ENCODE data around the gene PLIN5.

PLIN5 gene

GRCh38 chr19:4521170-4521887, 13.7 kb downstream of the PLIN5 start:
- DNase-seq = no peak

DNA sequence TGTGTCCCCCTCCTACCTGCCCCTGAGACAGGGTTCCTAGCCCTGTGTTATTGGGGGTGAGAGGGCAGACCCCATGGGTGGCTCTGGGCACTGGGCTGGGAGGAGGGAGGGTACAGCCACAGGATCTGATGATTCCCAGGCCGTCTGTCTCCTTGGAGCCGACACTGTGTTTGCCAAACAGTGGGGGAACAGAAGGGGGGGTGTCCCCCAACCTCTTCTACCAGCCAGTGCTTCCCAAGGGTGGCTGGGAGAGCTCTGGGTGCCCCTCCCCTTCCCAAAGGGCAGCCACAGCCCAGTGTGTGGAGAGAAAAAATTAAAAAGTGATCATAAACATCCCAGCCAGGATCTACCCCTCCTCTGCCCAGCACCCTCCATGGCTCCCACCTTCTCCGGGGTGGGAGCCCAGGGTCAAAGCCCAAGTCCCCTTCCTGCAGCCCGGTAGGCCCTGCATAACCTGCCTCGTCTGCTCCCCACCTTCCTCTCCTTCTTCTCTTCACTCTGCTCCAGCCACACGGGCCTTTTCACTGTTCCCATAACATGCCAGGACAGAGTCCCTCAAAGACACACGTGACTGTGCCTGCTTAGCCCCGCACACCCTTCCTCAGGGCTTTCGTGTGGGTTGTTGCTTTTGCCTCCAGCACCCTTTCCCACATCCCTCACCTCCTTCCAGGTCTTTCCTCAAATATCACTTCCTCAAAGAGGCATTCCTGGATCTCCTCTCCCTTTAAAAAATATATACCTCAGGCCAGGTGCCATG, 15.3 kb downstream of the PLIN5 start:
- no peak for DNase-seq

- DNase-seq = no peak
Measured at GRCh38 chr19:4519172-4519496, 15.9 kb downstream of the PLIN5 start.

DNA sequence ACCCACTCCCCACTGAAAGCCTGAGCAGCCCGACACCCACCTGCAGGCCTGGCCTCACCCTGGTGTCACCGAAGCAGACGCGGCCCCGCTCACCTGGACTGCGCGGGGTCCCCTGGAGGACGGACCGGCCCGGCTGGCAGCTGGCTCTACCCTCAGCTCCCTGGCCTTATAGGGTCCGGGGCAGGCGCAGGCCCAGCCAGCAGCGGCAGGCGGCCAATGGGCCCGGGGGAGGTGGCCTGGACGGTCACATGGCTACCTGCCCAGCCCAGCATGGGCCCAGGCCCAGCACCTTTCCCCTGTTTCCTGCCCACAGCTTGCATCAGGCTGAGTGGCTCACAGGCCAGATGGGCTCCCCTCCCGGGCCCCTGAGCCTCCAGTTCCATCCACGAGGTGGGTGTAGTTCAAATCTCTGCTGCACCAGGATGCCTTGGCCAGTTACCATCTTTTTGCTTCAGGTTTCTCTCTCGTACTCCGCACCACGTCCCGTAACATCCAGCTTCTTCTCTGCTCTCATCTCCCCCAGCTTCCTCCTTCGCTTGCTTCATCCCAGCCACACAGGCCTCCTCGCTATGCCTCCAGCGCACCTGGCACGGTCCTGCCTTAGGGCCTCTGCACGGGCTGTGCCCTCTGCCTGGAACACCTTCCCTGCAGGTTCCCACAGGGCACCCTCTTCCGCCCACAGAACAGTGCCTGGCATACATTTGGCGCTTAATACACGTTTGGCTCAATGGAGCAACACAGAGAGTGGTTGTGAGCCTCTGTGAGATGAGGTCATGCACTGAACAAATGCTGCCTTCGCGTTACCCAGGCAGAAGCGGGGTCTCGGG, 16.5 kb downstream of the PLIN5 start, which contains the start of gene PLIN4:
Gene PLIN4, minus strand, starts transcription at position 142 of the 827 bp plus-strand sequence. CDS start 214 bp downstream, outside the sequence.
- DNase-seq = no peak

- DNase-seq = no peak
Measured at GRCh38 chr19:4517451-4518057, 17.5 kb downstream of the PLIN5 start.

- DNase-seq = no peak
Measured at GRCh38 chr19:4516939-4517300, 18.1 kb downstream of the PLIN5 start.

GRCh38 chr19:4516199-4516938, 18.7 kb downstream of the PLIN5 start:
- no peak for DNase-seq

- no peak for DNase-seq
Measured at GRCh38 chr19:4515732-4516131, 19.3 kb downstream of the PLIN5 start.

GRCh38 chr19:4513248-4513647, 21.8 kb downstream of the PLIN5 start:
- no peak for DNase-seq

DNA sequence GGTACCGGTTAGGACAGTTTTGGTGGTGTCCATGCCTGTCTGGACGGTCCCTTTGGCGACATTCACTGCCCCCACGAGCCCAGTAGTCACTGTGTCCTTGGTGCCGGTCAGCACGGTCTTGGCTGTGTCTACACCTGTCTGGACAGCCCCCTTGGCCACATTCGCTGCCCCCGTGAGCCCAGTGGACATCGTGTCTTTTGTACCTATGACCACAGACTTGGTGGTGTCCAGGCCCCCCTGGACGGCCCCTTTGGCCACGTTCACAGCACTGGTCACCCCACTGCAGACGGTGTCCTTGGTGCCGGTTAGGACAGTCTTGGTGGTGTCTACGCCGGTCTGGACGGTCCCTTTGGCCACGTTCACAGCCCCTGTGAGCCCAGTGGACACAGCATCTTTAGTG, 23.0 kb downstream of the PLIN5 start:
- DNase-seq = no peak

GRCh38 chr19:4511300-4512054, 23.5 kb downstream of the PLIN5 start:
- no peak for DNase-seq

- DNase-seq = no peak
Measured at GRCh38 chr19:4510435-4511255, 24.4 kb downstream of the PLIN5 start.

DNA sequence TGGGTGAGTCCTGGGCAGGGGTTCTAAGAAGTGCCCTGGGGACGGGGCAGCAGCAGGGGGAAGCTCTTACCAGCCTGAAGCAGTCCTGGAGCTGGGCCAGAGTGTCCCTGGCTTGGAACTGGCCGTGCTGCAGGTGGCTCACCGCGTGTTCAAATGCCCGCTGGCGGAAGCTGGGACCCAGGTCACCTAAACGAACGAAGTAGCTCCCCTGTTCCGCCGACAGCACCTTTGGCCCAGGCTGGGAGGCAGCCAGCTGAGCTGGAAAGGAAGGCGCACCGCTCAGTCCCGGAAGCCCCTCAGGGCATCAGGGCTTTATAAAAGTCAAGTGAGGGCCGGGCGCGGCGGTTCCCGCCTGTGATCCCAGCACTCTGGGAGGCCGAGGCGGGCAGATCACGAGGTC, 26.3 kb downstream of the PLIN5 start:
- DNase-seq = no peak

- no peak for DNase-seq
Measured at GRCh38 chr19:4507804-4508203, 27.2 kb downstream of the PLIN5 start.

DNA sequence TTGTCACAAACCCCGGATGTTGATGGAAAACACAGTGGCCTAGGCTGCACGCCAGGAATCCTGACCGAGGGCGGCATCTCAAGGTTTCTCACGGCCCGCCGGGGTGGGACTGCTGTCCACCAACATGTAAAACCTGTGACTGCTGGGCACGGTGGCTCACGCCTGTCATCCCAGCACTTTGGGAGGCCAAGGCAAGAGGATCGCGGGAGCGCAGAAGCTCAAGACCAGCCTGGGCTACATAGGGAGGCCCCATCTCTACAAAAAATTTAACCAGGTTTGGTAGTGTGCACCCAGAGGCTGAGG, 27.9 kb downstream of the PLIN5 start:
- no peak for DNase-seq

DNA sequence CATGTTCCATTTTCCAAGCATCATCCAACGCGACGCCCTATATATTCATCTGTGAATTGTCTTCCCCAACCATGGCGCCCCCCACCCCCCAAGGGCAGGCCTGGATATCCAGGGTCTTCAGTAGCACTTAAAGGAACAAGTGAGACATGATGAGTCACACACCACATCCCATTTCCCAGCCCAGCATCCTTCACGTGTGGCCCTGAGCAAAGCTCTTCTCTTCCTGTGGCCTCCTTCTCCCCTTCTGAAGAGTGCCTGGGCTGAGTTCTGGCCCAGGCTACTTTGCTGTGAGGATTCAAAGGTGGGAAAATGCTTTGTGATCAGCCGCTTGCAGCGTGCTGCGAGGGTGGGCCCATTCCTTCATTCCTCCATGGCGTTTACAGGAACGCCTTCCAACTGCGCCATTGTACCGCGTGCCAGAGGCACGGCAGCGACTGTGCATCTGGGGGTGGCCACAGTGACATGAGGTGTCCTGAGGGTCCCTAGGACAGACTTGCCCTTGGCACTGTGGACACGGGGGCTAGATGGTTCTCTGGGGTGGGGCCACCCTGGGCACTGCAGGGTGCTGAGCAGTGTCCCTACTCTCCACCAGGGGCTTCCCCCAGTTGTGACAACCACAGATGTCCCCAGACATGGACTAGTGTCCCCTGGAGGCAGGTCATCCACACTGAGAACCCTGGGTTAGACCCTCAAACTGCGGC, 28.4 kb downstream of the PLIN5 start:
- DNase-seq = no peak

- no peak for DNase-seq
Measured at GRCh38 chr19:4505570-4506448, 29.2 kb downstream of the PLIN5 start.

GRCh38 chr19:4504891-4505569, 30.0 kb downstream of the PLIN5 start:
- DNase-seq = no peak

GRCh38 chr19:4504297-4504701, 30.7 kb downstream of the PLIN5 start:
- no peak for DNase-seq

All from CD4-positive, alpha-beta T cell treated with Interleukin-4 for 4 hours (primary cell).